Left ventricle myocardium superior (tissue), 1 donor: ENCODE results near the gene OPCML. TPM values are rescaled to one million over a fixed set of nuclear protein-coding genes. Genes with fewer than 3 reads are reported as not detected.

ENCODE experiments used
- ATAC-seq: fragments of 200-7000 bp; cut with Tn5 transposase; one replicate; pipeline ENCODE4 v1.9.1; 2020; ENCODE audit warnings: mild to moderate bottlenecking, moderate library complexity
- DNase-seq: peaks from one replicate; pipeline ENCODE4 v3.0.0-alpha.2; 2020
- intact Hi-C: fragments of 100-400 bp; cut with micrococcal nuclease; formaldehyde crosslinking; loops from one replicate; pipeline ENCODE4 v1.11.0; 2022
- total RNA-seq: library from RNA; stranded (reverse); fragmentation: NEBNext Ultra II Directional; extraction: Animal tissue kit (Norgen Biotek cat#: 25700); gene quantifications from one replicate; pipeline ENCODE4 v1.2.1, GENCODE V29; 2021
- donor health status: DM: no; HTN: yes; CAD: no; lungs with severe emphysema.

The OPCML gene
- total RNA-seq, 1 donor from 2014 or later, result 0.37 TPM

GRCh38 chr11:133545199-133545803, 13.0 kb upstream of the OPCML start:
- no peak for ATAC-seq
- intact Hi-C loops, result no loop called here
- no peak for DNase-seq

GRCh38 chr11:133541720-133542095, 9.4 kb upstream of the OPCML start:
- DNase-seq (no peak), ATAC-seq (no peak)
- intact Hi-C loops, result no loop called here

GRCh38 chr11:133541021-133541719, 8.9 kb upstream of the OPCML start:
- DNase-seq (no peak), ATAC-seq (no peak)
- intact Hi-C loops, result no loop called here

GRCh38 chr11:133536198-133536597, 3.9 kb upstream of the OPCML start:
- intact Hi-C loops, result no loop called here
- DNase-seq (no peak), ATAC-seq (no peak)

- ATAC-seq, result no peak
- intact Hi-C loops, result no loop called here
- DNase-seq, result no peak
Measured at GRCh38 chr11:133533205-133533604, 904 bp upstream of the OPCML start.

GRCh38 chr11:133531458-133531857, 843 bp downstream of the OPCML start:
- DNase-seq (no peak), ATAC-seq (no peak)
- intact Hi-C loops, result no loop called here

- intact Hi-C loops, result no loop called here
- ATAC-seq (no peak), DNase-seq (no peak)
Measured at GRCh38 chr11:133530501-133530835, 1.8 kb downstream of the OPCML start.

- intact Hi-C loops, result no loop called here
- DNase-seq (no peak), ATAC-seq (no peak)
Measured at GRCh38 chr11:133529807-133530500, 2.3 kb downstream of the OPCML start.

GRCh38 chr11:133526790-133527189, 5.5 kb downstream of the OPCML start:
- peak; percentile 98 for ATAC-seq
- intact Hi-C loops, result no loop called here
- peak; percentile 68 for DNase-seq

- ATAC-seq (no peak), DNase-seq (no peak)
- intact Hi-C loops, result no loop called here
Measured at GRCh38 chr11:133525976-133526375, 6.3 kb downstream of the OPCML start.

GRCh38 chr11:133524488-133524887, 7.8 kb downstream of the OPCML start:
- ATAC-seq (no peak), DNase-seq (no peak)
- intact Hi-C loops, result no loop called here

GRCh38 chr11:133522344-133522743, 10.0 kb downstream of the OPCML start:
- no peak for ATAC-seq
- no peak for DNase-seq
- intact Hi-C loops, result no loop called here

GRCh38 chr11:133521502-133521901, 10.8 kb downstream of the OPCML start:
- ATAC-seq (no peak), DNase-seq (no peak)
- intact Hi-C loops, result no loop called here

- intact Hi-C loops, result no loop called here
- peak; percentile 79 for ATAC-seq
- no peak for DNase-seq
Measured at GRCh38 chr11:133520707-133521106, 11.6 kb downstream of the OPCML start.

GRCh38 chr11:133519560-133519959, 12.7 kb downstream of the OPCML start:
- peak; percentile 80 for ATAC-seq
- intact Hi-C loops, result no loop called here
- peak; percentile 38 for DNase-seq

- ATAC-seq (no peak), DNase-seq (no peak)
- intact Hi-C loops, result no loop called here
Measured at GRCh38 chr11:133518702-133519264, 13.5 kb downstream of the OPCML start.

- DNase-seq (peak; percentile 49), ATAC-seq (peak; percentile 67)
- intact Hi-C loops, result no loop called here
Measured at GRCh38 chr11:133516845-133517244, 15.5 kb downstream of the OPCML start.

GRCh38 chr11:133515107-133515506, 17.2 kb downstream of the OPCML start:
- ATAC-seq (no peak), DNase-seq (no peak)
- intact Hi-C loops, result no loop called here

GRCh38 chr11:133509924-133510697, 22.2 kb downstream of the OPCML start:
- ATAC-seq, result no peak
- intact Hi-C loops, result no loop called here
- DNase-seq, result no peak

GRCh38 chr11:133508468-133508867, 23.8 kb downstream of the OPCML start:
- ATAC-seq, result peak; percentile 79
- peak; percentile 34 for DNase-seq
- intact Hi-C loops, result no loop called here
